GM18870 (cell line): Measurements from ENCODE around the gene SND1.
"Not testable (repeated sequence)": the region's sequence is repeated elsewhere in the genome, so short reads cannot be mapped to it uniquely, and the experiment has no call there.

Experiments used
- ATAC-seq: cut with Tn5 transposase; IDR thresholded peaks from one replicate; pipeline ENCODE4 v1.9.1; 2021; ENCODE audit warnings: moderate library complexity; ENCODE audit not compliant: unreplicated experiment

The SND1 gene

DNA sequence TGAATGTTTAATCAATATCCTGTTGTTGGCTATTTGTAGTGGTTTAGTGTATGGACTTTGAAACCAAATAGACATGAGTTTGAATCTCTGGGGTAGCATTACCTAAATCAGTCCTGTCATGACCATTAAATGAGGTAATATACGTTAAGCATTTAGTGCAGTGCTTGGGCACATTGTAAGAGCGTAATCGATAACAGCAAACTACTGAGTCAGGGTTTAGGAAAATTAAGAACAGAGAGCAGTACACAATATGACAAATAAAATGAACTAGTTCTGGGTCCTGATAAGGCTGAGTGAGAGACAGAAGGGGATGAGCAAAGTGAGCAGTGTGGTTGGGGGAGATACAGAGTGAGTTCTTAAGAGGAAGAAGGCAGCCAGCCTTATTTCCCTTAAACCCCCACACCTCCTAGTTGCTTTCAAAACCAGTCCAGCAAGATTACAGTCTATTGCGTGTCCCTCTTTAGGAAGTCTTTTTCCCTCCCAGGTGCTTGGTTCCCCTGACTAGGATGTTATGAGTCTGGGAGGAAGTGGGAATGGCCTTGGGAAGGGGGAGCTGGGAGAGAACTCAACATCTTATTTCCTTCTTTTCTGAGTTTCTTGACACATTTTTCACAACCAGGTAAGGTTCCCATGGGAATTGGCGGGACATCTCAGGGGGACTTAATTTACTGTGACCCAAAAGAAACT is 171.0 kb downstream of the SND1 start:
- no peak for ATAC-seq

DNA sequence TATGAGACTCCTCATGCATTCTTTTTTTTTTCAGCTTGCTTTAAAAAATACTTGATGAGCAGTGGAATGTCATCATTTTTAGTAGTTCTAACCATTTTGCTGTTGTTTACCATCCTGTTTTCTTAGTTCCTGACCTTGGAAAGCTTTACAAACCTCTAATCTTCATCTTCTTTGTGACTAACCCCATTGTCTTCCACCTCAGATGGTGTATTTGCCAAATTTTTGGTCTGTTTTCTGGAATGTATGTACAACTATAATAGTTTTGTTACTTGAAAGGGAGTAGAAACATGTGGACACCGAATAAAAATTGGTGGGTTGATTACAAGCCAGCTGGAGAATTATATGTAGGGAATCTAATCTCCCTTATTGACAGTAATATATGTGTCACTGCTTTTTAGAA is 172.7 kb downstream of the SND1 start:
- no peak for ATAC-seq

DNA sequence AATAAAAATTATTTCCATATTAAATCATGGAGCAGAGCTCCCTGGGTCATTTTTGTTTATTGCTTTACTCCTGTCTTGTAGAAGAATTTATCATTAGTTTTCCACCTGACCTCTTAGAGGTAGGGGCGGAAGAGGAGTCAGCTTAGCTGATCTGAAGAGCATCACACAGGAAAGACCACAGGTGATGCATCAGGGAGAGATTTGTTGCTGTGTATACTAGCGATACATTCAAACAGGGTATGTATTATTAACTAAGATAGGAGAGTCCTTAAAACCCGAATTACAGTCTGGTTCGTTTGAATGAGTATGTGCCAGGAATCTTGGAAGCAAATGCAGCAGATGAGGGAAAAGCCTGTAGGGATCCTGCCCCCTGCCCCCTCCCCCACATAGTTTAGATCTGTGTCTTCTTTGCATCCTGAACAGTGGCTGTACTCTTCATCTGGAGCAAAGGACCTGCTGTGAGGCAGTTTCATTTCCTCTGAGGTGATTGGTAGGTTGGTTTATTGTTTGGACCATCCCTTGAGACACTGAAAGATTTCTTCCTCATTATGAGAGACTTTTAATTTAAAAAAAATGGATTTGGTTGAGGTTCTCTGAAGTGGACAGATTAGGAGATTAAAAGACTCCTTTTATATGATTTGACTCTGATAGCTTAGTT is 177.0 kb downstream of the SND1 start:
- ATAC-seq: no peak

DNA sequence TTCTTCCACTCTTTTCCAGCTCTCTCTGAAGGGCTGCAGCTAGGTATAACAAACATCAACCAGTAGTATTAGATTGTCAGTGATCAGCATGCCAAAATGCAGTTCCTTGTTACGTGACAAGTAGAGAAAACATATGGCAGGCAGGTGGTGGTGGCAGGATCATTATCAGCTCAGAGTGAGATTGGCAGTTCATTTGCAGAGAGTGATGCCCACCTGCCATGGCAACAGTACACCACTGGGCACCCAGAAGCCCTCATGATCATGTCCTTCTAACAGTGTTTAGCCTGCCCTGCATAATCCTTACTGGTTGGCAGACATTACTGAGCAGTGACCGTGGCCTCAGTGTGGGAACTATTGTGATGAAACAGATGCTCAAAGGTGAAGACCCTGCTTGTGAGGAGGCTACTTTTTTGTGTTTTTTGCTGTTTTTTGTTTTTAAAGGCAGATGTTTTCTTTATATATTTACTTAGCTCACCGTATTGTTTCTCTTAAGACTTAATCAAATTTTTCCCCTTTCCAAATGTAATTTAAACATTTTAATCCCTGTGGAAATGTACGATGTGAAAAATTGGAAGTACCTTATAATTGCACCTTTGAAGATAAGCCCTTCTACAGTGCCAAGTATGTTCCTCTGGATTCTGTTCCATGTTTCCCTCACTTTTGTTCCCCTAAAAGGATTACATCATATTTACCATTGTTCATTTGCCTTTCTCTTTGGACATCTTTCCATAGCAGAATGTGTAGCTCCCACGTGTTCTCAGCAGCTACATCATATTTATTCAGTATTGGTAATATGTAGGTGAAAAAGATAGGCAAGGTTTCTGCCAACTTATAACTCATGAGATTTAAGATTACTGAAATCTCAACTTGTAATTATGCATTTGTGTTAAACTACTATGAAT is 179.6 kb downstream of the SND1 start:
- ATAC-seq: no peak

DNA sequence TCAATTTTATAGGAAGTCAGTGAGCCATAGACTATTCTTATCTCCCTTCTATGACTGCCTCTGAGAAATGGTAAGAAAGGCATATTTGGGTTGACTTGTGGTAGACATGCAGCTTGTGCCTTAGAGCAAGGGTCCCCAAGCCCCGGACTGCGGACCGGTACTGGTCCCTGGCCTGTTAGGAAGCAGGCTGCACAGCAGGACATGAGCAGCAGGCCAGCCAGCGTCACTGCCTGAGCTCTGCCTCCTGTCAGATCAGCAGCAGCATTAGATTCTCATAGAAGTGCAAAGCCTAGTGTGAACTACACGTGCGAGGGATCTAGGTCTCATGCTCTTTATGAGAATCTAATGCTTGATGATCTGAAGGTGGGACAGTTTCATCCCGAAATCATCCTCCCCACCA is 180.6 kb downstream of the SND1 start:
- ATAC-seq: no peak

DNA sequence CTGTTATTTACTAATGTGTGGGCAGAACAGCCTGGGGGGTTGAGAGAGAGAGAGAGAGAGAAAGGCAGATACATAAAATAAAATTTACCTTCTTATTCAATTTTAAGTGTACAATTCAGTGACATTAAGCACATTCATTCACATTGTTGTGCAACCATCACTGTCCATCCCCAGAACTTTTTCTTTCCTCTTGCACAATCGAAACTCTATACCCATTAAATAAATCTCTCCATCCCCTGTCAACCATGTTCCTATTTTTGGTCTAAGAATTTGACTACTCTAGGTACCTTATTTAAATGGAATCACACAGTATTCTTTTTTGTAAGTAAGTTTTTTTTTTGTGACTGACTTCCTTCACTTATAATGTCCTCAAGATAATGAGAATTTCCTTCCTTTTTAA is 181.6 kb downstream of the SND1 start:
- ATAC-seq: no peak

DNA sequence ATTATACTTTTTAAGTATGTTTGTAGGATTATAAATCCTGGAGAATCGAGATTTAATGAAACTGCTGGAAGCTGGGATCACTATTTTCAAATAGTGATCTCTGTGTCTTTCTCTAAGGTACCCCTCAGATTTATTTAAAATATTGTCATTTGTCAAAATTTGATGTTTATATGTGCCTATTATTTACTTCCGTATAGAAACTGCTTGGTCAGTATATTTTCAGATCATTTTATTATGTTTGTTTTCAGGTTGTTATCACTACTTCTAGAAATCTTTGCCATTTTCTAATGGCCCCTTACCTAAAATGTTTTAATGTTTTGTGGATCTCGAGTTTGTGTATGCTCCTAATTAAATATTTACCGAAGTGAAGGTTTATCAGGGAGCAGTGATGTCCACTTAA is 183.7 kb downstream of the SND1 start:
- ATAC-seq: no peak

DNA sequence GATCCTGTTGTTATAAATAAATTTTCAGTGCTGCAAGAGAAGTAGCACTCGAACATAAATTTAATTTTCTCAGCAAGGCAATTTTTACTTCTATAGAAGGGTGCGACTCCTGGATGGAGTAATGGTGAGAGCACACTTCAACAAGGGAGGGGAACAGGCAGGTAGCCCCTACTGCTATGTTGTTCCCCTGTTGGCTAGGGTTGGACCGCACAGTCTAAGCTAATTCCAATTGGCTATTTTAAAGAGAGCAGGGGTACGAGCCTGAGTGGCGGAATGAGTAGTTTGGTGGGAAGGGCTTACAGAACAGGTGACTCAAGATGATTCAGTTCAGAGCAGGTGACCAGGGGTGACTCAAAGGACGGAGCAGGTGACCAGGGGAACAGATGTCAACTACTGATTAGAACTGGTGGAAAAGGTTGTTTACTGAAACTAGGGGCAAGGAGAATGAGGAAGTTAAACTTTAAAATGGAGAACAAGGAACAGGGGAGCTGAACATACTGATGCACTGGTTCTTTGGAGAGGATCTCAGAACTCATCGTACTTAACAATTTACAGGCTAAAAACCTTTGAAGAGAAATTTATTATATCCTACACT is 185.9 kb downstream of the SND1 start:
- not testable (repeated sequence) for ATAC-seq

DNA sequence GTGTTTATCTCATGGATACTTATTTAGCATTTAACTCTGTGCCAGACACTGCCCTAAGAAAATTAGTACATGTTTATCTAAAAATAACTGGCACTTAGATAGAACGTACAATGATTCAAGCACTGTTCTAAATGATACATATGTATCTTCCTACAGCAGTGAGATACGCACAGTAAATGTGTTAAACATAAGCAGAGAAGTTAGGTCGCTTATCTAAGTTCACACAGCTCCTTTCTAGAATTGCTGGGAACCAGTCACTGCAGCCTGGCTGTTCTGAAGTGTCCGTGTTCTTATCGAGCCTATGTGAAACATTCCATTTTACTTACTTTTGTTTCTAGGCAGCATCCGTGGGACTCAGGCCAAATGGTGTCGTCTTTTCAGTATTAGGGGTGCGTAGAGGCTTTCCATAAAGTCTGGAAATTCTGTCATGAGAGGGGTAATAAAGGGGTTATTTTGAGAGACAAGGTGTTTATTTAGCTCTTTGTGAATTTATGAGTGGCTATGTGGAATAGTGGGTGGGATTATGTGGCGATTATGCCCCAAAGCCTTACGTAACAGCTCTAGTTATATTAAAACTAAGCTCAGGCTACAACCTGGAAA is 186.9 kb downstream of the SND1 start:
- no peak for ATAC-seq

DNA sequence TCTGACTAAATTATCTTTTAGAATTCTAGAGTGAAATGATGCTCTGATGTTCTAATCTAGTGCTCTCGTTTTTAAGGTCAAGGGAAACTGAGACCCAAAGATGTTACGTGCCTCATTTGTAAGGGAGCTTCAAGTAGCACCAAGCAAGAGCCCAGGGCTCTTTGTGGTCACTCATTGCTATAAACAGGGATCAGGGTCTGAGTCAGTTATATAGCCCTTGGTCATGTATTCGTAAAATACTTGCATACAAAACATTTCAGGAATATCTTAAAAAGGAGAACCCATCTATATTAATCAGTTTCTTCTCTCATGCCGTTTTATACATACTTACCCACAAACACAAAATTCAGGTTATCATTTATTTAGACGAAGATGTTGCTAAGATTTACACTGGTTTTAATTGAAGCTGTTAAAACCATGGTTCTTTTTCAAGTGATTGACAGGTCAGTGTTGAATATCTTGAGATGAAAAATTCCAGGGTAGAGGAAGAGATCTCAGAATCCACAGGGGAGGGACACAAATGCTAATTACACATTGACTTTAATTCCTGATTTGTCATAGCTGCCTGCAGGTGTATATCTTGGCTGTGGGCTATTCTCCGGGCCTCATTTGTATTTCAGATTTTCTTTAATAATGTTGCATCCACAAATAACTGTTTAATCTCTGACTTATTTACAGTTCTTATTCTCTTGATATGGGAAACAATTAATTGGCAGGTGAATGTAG is 188.4 kb downstream of the SND1 start:
- no peak for ATAC-seq

DNA sequence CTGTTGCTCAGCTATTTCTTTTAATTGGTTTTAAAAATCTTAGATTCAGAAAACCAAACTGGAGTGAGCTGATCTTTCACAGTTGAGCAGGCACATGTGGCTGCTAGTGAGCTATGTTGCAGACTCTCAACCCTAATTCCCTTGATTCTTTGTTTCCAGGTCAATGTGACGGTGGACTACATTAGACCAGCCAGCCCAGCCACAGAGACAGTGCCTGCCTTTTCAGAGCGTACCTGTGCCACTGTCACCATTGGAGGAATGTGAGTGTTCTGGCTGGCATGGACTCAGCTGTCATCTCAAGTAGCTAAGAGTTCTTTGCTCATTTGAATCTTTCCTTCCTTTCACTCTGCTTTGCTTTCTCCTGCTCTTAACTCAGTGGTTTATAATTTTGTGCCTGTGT is 192.2 kb downstream of the SND1 start:
- ATAC-seq: no peak

DNA sequence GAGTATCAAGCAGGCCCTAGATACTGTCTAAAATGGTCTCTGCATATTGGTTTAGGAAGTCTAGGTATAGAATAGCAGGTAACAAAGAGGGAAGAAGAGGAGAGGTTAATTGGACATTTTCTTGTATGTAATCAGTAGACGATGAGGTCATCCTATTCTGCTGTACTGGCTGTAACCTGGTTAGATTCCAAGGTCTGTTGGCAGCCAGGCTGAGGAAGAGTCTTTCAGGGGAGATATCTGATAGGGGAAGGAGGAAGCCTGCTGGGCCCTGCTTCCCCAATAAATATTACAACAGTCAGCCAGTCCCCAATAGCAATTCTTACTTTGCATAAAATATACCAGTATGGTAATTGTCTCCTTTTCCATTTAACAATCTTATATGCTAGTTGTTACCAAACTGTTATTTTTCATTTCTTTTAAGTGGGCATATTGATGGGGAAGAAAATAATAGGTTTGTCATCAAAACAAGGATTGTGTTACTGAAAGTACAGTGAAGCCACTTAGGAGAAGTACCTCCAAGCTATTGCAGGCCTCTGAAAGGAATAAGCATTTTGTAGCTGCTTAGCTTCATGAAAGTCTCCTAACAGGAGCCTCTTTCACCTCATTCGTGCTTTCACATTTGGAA is 192.8 kb downstream of the SND1 start:
- ATAC-seq: no peak

DNA sequence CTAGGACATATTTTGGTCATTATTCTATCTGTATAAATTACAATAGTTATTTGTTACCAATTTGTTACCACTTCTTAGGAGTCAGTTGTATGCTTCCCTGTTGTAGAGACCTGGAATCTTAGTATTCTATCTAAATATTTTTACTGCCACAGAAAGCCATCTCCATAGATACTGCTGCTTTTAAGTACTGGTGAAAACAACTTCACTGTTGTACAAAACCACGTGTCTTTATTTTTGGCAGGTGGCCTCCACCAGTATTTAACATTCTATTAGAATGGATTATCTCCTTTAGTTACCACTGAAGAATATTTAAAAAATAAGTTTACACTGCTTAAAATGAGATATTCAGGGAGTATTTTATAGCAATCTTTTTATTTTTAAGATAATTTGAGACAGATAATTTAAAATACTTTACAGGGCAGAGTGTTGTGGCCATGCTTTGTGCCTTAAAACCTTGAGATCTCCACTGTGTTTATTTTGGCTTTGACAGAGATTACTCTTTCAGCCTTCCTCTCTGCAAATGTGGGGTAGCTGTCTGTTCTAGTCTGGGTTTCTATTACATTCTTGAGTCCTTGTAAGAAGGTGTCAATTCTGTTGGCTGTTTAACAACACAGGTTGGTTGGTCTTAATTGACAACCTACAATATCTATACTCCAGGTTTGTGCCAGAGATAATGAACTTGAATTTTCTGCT is 193.7 kb downstream of the SND1 start:
- ATAC-seq: no peak

DNA sequence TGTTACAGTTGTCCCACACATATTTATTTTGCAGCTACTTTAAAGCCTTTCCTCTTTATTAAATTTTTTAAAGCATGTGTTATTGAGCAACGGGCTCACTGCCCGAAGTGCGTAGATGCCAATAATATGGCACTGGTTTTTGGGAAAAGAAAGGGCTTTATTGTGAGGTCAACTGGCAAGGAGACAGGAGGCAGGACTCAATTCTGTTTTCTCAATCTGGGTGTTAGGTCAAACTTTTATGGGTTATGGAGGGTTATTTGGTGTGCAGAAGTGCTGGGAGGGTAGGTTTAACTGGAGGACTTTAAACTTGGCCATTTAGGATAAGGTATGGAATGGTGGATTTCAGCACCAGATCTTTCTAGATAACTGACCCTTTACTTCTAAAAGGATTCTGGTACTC is 195.6 kb downstream of the SND1 start:
- ATAC-seq: no peak

DNA sequence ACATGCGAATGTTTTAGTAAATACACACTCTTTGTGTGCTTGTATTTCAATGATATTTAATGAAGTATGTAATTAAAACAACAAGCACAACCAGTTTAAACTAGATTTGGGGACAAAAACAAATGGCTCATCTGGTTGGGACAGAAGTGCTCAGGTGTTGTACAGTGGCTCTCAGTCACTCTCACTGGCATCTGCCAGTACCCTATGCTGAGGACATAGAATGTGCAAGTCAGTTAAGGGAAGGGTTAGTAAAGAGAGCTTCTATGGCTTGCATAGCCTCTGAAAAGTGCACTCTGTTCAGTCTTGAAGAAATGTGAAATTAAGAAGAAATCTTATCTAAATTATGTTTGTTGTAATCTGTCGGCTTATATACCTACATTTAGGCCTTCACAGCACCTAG is 196.2 kb downstream of the SND1 start:
- ATAC-seq: no peak

DNA sequence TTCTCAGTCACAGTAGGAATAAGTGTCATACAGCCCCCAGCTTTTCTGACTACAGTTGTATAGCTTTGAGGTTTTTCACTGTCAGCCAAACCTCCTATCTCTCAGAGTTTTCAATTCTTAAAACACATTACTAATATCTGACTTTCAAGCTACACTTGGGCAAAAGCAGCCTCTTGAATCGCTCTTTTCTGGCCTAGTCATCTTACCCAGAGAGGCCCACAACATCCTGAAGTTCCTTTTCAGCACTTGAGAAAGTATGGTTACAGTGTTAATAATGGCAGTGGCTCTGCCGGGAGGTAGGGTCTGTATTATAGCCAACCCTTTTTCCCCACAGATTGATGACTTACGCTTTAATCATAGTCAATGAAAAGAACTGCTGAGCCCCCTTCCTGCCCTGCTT is 198.2 kb downstream of the SND1 start:
- ATAC-seq: no peak

DNA sequence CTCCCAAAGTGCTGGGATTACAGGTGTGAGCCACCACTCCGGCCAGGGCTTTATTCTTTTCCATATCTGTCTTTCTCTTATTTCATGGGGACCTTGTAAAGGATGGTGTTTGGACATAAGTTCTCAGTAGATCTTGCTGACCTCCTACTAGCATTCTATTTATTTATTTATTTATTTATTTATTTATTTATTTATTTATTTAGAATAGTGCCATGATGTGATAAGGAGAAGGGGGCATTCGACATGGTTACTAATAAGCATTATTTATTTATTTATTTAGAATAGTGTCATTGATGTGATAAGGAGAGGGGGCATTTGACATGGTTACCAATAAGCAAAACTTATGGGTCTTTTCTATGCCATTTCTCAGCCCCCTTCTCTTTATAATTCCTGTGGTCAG is 202.4 kb downstream of the SND1 start:
- ATAC-seq: no peak

DNA sequence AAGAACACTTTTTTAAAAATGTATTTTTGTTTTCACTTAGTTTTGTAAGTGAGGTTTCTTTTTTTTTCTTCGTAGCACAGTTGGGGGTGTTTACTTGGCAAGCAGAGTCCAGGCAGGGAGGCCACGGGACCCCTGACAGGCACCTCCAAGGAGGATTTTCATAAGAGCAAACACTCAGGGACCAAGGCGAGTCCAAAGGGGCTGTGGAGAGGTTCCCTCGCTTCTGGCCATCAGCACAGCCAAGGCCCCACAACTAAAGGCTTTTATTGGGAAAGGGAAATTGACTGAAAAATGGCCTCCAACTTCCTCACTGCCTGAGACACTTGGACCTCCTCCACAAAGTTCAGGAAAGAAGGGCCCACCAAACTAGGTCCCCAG is 205.5 kb downstream of the SND1 start:
- no peak for ATAC-seq

DNA sequence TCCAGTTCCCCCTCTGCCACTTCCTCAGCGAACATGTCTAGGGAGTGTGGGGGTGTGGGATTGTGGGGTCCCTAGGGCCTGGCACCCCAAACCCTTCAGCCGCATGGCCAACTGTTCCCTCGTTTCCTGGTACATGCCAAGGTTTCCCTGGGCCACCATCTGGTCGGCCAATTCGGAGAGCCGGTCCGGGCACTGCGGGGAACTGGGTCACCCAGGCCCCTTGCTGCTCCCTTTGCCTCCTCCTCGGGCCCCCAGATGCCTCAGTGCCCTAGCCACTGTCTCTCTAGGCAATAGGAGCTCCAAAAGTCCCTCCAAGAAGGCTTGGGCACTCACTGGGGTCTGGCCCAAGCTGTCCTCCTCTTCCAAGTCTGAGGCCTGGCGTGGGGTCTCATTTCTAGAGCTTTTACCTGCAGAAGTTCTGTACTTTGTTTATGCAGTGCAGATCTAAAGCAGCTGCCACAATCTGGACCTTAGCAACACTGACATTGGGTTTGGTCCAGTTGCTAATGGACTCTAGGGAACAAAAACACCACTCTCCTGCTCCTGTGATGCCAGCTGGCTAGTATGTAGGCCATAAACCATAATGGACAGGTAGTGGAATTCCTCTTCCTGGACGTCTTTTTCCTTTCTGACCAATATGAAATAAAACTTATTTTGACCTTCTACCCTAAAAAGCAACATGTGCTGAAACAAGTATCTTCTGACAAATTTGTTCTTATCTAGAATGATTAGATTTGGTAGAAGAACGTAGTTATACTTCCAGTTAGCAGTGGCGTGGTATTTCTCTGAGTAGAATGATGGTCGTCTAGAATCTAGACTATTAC is 206.3 kb downstream of the SND1 start:
- no peak for ATAC-seq
